KBM-7 (cell line): ENCODE results near the gene RBM4B.

ENCODE experiments used
- DNase-seq: peaks from one replicate; pipeline ENCODE4 v3.0.0-alpha.2; 2015
- in situ Hi-C: fragments of 300-500 bp; cut with MboI; formaldehyde crosslinking; loops from 2 replicates; pipeline ENCODE4 v1.14.3; 2020; ENCODE audit warnings: low sequenced_read_pairs, low pct_unique_long_range_greater_than_20kb, mixed read lengths

RBM4B gene

DNA sequence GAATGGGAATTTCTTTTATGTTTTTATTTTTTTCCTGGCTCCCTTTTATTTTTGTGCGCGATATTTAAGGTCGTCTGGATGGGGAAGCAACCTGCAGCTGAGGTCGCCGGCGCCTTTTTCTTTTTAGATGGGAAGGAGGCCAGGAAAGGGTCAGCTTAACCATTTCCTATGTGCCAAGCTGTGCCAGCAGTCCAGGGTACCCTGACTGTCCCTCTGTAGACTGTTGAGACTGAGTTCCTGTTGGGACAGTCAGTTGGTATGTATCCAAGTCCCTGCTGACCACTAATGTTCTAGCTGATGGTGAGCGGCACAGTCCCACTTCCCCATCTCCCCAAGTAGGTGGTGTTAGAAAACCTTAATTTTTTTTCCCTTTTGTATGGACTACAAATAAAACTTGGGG is 50.8 kb downstream of the RBM4B start:
- in situ Hi-C loops: no loop called here

DNA sequence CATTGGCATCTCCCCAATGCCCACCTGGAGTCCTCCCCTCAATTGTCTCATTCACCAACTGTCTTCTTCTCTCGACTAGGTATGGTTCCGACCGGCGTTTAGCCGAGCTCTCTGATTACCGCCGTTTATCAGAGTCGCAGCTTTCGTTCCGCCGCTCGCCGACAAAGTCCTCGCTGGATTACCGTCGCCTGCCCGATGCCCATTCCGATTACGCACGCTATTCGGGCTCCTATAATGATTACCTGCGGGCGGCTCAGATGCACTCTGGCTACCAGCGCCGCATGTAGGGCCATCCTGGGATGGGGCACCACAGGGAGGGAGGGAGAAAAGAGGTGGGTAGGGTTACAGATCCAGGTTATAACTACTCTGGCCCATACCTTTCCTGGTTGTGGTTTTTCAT is 51.3 kb downstream of the RBM4B start:
- in situ Hi-C loops: no loop called here
- DNase-seq: no peak

More for the DNA sequence above, 50.8 kb downstream of the RBM4B start:
- no peak for DNase-seq

DNA sequence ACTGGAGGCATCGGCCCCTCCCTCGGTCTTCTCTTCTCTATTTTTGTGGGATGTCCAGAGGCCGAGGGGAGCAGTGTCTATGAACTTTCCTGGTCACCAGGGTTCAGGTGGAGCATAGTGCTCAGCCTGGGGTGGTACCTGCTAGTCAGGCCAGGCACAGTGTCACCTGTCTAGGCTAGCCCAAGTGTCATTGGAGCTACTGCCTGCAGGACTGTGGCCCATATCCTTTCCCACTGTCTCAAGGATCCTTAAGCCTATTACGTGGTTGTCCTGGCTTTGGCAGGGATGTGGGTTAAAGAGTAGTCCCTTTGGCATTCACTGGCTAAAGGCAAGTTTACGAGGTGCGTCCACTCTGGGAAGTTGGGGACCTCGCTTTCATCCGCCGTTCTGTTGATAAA is 51.9 kb downstream of the RBM4B start:
- DNase-seq: no peak
- in situ Hi-C loops: no loop called here

DNA sequence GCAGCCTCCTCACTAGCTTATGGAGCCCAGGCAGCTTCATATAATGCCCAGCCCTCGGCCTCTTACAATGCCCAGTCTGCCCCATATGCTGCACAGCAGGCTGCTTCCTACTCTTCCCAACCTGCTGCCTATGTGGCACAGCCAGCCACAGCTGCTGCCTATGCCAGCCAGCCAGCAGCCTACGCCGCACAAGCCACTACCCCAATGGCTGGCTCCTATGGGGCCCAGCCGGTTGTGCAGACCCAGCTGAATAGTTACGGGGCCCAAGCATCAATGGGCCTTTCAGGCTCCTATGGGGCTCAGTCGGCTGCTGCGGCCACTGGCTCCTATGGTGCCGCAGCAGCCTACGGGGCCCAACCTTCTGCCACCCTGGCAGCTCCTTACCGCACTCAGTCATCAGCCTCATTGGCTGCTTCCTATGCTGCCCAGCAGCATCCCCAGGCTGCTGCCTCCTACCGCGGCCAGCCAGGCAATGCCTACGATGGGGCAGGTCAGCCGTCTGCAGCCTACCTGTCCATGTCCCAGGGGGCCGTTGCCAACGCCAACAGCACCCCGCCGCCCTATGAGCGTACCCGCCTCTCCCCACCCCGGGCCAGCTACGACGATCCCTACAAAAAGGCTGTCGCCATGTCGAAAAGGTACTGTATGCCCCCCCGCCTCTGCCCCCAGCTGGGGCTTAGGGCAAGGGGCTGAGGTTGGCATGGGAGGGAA is 52.5 kb downstream of the RBM4B start:
- in situ Hi-C loops: no loop called here
- DNase-seq: no peak

GRCh38 chr11:66624450-66624849 is 53.2 kb downstream of the RBM4B start:
- in situ Hi-C loops: no loop called here
- no peak for DNase-seq

DNA sequence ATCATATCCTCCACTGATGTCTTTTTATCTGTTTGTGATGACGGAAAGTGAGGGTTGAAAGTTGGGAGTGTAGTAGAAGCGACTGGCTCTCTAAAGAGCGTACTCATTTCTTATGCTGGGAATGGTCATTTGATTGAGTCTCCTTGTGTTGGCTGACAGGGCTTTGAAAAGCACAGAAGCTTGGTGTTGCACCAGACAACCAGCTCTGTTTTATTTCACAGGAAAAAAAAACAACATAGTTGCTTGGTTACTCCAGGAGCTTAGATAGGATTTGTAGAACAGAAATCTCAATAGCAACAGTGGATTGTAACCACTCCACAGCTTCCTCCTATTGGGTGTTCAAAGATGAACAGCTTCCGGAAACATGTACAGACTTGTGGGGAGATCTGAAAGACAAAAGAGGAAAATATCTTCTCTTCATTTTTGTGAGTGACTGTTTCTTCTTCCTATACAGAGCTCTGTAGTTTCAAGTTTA is 58.6 kb downstream of the RBM4B start:
- in situ Hi-C loops: no loop called here
- peak; percentile 88 for DNase-seq

GRCh38 chr11:66617155-66617834 is 60.4 kb downstream of the RBM4B start:
- in situ Hi-C loops: no loop called here
- peak; percentile 84 for DNase-seq

GRCh38 chr11:66616379-66617154 is 61.1 kb downstream of the RBM4B start, which contains the start of gene RBM14:
Gene RBM14, plus strand, starts transcription at chr11:66616630. Its CDS starts 91 bp downstream, at chr11:66616721.
- peak; percentile 98 for DNase-seq
- in situ Hi-C loops: no loop called here
